ENCODE data around the gene NIPAL4.
"Not testable (repeated sequence)": the region's sequence is repeated elsewhere in the genome, so short reads cannot be mapped to it uniquely, and the experiment has no call there.

Gene NIPAL4
- 0.07 to 1.4 reads per million in 2 donors for total RNA-seq

- peak; percentile 8 for DNase-seq
Observed at GRCh38 chr5:157459715-157460599, at the start of gene NIPAL4. Gene NIPAL4 (plus strand): TSS chr5:157460213. CDS start chr5:157460321, 108 bp downstream.

DNA sequence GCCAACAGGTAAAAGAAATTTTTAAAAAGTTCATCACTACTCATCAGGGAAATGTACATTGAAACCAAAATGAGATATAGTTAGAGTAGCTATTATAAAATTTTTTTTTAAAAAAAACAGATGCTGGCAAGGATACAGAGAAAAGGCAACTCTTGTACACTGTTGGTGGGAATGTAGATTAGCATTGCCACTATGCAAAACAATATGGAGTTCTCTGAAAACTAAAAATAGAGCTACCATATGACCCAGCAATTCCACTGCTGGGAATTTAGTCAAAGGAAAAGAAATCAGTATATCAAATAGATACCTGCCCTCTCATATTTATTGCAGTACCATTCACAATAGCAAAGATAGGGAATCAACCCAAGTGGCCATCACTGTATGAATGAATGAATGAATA, 44.2 kb upstream of the NIPAL4 start:
- DNase-seq, result no peak

DNA sequence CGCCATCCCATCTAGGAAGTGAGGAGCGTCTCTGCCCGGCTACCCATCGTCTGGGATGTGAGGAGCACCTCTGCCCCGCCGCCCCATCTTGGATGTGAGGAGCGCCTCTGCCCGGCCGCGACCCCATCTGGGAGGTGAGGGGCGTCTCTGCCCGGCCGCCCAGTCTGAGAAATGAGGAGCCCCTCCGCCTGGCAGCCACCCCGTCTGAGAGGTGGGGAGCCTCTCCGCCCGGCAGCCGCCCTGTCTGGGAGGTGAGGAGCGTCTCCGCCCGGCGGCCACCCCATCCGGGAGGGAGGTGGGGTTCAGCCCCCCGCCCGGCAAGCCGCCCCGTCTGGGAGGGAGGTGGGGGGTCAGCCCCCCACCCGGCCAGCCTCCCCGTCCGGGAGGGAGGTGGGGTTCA, 40.5 kb upstream of the NIPAL4 start:
- not testable (repeated sequence) for DNase-seq

DNA sequence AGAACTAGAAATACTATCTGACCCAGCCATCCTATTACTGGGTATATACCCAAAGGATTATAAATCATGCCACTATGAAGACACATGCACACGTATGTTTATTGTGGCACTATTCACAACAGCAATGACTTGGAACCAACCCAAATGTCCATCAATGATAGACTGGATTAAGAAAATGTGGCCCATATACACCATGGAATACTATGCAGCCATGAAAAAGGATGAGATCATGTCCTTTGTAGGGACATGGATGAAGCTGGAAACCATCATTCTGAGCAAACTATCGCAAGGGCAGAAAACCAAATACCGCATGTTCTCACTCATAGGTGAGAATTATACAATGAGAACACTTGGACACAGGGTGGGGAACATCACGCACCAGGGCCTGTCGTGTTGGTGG, 30.1 kb upstream of the NIPAL4 start:
- not testable (repeated sequence) for DNase-seq

DNA sequence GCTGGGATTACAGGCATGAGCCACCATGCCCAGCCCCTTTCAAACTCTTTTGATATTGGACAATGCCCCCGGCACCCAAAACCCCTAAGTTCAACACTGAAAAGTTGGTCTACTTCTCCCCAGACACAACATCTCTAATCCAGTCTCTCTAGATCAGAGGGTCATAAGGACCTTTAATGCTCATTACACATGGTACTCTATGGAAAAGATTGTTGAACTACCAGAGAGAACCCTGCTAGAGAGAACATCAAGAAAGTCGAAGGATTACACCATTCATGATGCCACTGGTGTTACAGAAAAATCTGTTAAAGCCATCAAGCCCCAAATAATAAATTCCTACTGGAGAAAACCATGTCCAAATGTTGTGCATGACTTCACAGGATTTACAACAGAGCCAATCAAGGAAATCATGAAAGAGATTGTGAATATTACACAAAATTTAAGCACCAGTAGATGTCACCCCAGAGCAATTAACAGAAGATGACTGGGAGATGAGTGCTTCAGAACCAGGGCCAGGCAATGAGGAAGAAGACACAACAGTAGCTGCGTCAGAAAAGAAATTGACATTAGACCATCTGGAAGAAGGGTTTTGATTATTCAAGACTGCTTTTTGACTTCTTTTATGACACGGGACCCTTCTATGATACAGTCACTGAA, 28.3 kb upstream of the NIPAL4 start:
- no peak for DNase-seq

DNA sequence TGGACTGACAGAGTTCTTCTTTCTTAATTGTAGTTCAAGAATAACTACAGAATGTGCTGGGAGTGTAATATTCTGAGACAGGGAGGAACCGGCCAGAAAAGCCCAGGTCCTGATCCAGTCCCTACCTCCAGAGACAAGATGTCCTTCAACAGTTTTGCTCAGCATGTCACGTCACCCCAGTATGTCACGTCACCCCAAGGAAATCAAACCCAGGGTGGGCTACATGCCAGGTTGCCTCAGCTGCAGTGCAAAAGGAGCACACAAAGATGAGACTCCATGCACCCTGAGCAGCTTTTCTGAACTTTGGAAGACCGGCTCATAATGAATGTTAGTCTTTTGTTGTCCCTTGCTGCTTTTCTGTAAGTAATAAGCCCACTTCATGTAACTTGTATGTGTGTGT, 25.9 kb upstream of the NIPAL4 start:
- no peak for DNase-seq

DNA sequence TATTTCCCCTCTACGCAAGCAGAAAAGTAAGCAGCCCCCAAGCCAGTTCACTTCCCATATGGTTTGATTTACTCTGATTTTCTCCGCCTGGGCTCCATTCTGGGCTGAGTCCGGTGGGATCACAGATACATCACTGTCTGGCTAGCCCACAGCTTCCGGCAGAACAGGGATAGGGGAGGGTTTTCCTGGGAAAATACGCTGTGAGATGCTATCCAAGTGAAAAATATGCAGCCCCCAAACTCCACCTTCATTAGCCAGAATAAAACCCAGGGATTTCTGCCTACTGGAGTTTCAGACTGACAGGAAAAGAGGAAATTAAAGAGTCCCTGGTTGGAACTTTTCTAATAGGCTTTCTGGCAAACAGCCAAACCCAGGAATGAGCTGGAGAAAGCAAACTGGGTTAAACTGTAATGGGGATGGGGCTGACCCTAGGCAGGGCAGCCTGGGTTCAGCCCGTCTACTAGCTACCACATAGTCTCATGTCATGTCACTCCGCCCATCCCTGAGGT, 16.9 kb upstream of the NIPAL4 start:
- DNase-seq, result no peak

GRCh38 chr5:157444224-157444623, 15.8 kb upstream of the NIPAL4 start:
- no peak for DNase-seq

DNA sequence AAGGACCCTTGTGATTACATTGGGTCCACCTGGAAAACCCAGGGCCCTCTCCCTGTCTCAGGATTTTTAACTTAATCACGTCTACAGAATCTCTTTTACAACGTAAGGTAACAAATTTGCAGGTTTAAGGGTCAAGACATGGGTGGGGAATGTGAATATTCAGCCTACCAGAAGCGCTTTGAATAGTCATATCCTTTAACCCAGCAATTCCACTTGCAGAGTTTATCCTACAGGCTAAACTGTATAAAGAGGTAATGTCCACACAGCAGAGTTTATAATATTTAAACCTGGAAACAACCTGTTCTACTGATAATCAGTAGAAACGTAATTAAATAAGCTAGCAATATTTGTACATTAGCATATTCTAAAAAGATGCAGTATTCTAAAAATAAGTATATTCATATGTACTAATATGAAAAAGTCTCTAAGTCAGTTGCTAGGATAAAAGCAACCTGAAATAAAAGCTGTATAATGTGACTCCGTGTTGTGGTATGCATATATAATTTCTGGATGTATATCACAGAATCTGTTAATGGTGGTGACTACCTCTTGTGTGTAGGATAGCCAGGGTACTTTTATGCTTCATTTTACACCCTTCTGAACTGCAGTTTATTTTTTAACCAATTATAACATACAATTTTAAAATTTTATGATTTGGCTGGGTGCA, 14.1 kb upstream of the NIPAL4 start:
- no peak for DNase-seq

- DNase-seq, result no peak
Observed at GRCh38 chr5:157446412-157446935, 13.5 kb upstream of the NIPAL4 start.

- no peak for DNase-seq
Observed at GRCh38 chr5:157447201-157447637, 12.8 kb upstream of the NIPAL4 start.

DNA sequence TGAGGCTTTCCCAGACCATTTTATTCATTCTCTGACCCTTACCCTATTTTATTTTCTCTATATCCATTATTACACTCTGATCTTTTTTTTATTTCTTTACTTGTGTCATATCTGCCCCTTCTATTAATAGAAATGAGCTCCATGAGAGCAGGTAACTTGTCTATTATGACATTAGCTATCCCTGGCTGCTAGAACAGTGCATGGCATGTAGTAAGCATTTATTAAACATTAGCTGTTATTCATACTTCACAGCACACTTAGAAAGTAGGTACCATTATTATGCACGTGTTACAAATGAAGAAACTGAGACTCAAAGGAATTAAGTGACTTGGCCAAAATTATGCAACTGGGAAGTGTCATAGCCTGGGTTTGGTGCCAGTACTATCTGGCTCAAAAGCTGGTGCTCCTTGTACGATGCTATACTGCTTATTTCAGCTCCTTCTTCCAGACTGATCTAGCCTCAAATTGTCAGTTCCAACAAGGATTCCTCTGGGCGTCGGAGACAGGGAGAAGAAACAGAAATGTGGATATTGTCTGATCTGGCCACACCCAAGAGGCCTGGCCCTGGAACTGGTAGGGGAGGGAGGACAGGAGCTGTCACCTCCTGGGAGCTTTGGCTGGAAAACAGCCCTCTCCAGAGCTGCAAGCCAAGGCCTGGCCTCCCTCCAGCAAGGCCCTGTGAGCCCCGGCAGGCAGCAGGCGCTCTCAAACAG, 10.8 kb upstream of the NIPAL4 start:
- DNase-seq, result no peak

GRCh38 chr5:157450024-157450423, 10.0 kb upstream of the NIPAL4 start:
- DNase-seq, result no peak

- no peak for DNase-seq
Observed at GRCh38 chr5:157451806-157452205, 8.2 kb upstream of the NIPAL4 start.

- DNase-seq, result no peak
Observed at GRCh38 chr5:157454273-157454672, 5.7 kb upstream of the NIPAL4 start.

GRCh38 chr5:157455057-157455456, 5.0 kb upstream of the NIPAL4 start:
- no peak for DNase-seq

DNA sequence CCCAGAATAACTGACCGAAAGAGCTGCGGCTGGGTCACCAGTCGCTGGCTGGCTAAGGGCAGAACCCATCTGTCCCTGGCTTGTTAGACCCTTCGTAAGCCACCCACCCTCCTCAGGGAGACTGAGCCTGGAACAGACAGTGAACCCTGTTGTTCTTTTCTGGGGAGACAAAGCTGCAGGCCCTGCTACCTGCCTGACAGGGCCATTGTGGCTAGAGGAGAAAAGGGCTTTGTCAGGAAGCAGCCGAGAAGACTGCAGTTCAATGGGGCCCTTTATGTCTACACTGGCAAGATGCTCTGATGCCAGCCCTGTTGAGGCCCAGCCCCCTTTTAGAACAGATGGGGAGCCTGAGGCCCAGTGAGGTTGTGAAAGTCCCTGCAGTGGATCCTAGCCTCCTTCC, 3.7 kb upstream of the NIPAL4 start:
- DNase-seq, result no peak

GRCh38 chr5:157457391-157457790, 2.6 kb upstream of the NIPAL4 start:
- no peak for DNase-seq

- no peak for DNase-seq
Observed at GRCh38 chr5:157458835-157459234, 1.2 kb upstream of the NIPAL4 start.

DNA sequence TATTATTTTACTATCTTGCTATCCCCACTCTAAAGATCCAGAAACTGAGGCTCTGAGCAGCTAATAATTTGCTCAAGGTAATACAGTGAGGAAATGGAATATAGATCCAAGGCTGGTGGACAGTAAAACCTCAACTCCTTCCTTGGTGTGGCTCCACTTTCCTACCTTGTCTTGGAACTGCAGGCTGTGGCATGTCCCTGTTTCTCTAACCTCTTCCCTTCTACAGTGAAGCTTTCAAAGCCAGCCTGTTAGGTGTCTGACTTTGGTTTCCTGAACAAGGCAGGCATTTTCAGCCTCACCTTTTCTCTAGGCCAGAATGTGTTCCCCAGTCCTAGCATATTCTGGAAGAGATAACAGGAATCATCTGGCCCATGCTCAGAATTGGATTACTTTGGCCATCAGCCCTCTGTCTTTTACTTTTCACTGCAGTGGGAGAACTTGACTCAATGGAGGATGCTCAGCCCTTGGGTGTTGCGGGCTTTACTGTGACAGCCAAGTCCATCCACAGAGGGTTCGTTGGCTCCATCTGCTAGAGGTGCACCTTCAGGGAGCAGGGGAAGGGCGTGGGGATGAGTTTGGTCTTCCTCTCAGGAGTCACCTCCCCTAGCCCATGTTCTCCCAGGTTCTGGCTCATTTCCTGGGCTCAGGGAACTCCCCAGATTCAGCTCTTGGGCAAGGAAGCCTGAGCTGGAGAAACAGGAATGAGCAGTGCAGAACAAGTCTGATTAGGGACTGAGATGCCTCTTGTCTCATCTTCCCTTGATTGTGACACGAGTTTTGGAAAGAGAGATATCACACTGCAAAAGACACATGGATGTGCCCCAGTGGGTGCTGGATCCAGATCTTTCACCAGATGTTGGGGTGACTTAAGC, 1.1 kb downstream of the NIPAL4 start:
- no peak for DNase-seq

- no peak for DNase-seq
Observed at GRCh38 chr5:157463081-157463480, 3.1 kb downstream of the NIPAL4 start.
